Activated CD8-positive, alpha-beta memory T cell treated with anti-CD3 and anti-CD28 coated beads, Interleukin-2, amount 10 ng/mL, durations not matched to agents 7 days and 5 days (primary cell): ENCODE data around the gene KDM5B. TPM values are rescaled to one million over a fixed set of nuclear protein-coding genes. Genes with fewer than 3 reads are reported as not detected.

Experiments
- ATAC-seq: fragments of 150-1000 bp; cut with Tn5 transposase; one replicate; pipeline ENCODE4 v1.10.0; 2021; ENCODE audit warnings: moderate library complexity
- CTCF ChIA-PET: fragments of 350-600 bp; sonication (Branson Sonifier 250); formaldehyde crosslinking; loops from one replicate; lab custom pipeline; 2021; ENCODE audit warnings: antibody characterized with exemption; lab: Charles Lee
- DNase-seq: peaks from one replicate; pipeline ENCODE4 v3.0.0-alpha.2; 2020
- H3K27ac Mint-ChIP-seq: one replicate; pipeline ENCODE4 v1.8.0; 2021; ENCODE audit warnings: mild to moderate bottlenecking, mixed read lengths
- H3K27me3 Mint-ChIP-seq: one replicate; pipeline ENCODE4 v1.8.0; 2021; ENCODE audit warnings: mixed read lengths
- H3K36me3 Mint-ChIP-seq: one replicate; pipeline ENCODE4 v1.8.0; 2021; ENCODE audit warnings: mild to moderate bottlenecking, mixed read lengths
- H3K4me1 Mint-ChIP-seq: one replicate; pipeline ENCODE4 v1.8.0; 2021; ENCODE audit warnings: mixed read lengths
- H3K4me3 Mint-ChIP-seq: one replicate; pipeline ENCODE4 v1.8.0; 2021; ENCODE audit warnings: mild to moderate bottlenecking, moderate library complexity, mixed read lengths
- H3K9me3 Mint-ChIP-seq: one replicate; pipeline ENCODE4 v1.8.0; 2022; ENCODE audit warnings: low read depth, mixed read lengths
- total RNA-seq, 2 experiments: library from RNA; stranded (reverse); gene quantifications; one replicate each; pipeline ENCODE4 v1.2.3, GENCODE V29; 2021

Gene KDM5B
- total RNA-seq, 2 experiments from 2014 or later: 31.1 to 69.9 TPM

GRCh38 chr1:202710070-202711045 lies 97.9 kb downstream of the KDM5B start, which contains the start of gene SYT2:
SYT2 (minus strand) TSS chr1:202710454; CDS start chr1:202605772, 104,682 bp downstream.
- Mint-ChIP-seq H3K27me3 (peaks cover 82% of the 10 kb centered on the region), H3K27ac (no peak within 1 kb of the TSS), H3K9me3 (no peaks in the 10 kb centered on the region), H3K36me3 (no peaks in the 10 kb centered on the region), H3K4me1 (no peaks in the 10 kb centered on the region), H3K4me3 (no peak within 1 kb of the TSS)
- CTCF ChIA-PET: interaction anchor here (0.9 to 1.3 kb wide), 3 partner anchors 9 to 138 kb away, joined by 3 to 4 read pairs (median 3); no protein-coding TSS in a partner anchor
- ATAC-seq (peak; percentile 42), DNase-seq (no peak)

- no peak for DNase-seq
- Mint-ChIP-seq H3K9me3 (no peaks in the 10 kb centered on the region), H3K4me1 (no peaks in the 10 kb centered on the region), H3K27me3 (peaks cover 79% of the 10 kb centered on the region), H3K27ac (no peak overlapping the region), H3K36me3 (no peaks in the 10 kb centered on the region), H3K4me3 (no peak overlapping the region)
- ATAC-seq: no peak
- CTCF ChIA-PET: interaction anchor here (0.9 kb wide), 1 partner anchor 137 kb away, joined by 3 read pairs; no protein-coding TSS in a partner anchor
These were observed 98.8 kb downstream of the KDM5B start for GRCh38 chr1:202709276-202710041.

GRCh38 chr1:202708456-202709275 lies 99.6 kb downstream of the KDM5B start:
- no peak for ATAC-seq
- CTCF ChIA-PET: interaction anchor here (1.2 kb wide), 1 partner anchor 123 kb away, joined by 3 read pairs; no protein-coding TSS in a partner anchor
- Mint-ChIP-seq H3K4me1 (no peaks in the 10 kb centered on the region), H3K9me3 (no peaks in the 10 kb centered on the region), H3K36me3 (no peaks in the 10 kb centered on the region), H3K27me3 (peaks cover 86% of the 10 kb centered on the region), H3K4me3 (no peak overlapping the region), H3K27ac (no peak overlapping the region)
- DNase-seq: no peak

- no peak for DNase-seq
- peaks cover 84% of the 10 kb centered on the region for H3K27me3 Mint-ChIP-seq
- ATAC-seq: no peak
- no peak overlapping the region for H3K27ac Mint-ChIP-seq
- CTCF ChIA-PET: interaction anchor here (1.2 kb wide), 1 partner anchor 493 kb away, joined by 3 read pairs; no protein-coding TSS in a partner anchor
- H3K9me3 Mint-ChIP-seq: no peaks in the 10 kb centered on the region
- no peaks in the 10 kb centered on the region for H3K36me3 Mint-ChIP-seq
- no peak overlapping the region for H3K4me3 Mint-ChIP-seq
- no peaks in the 10 kb centered on the region for H3K4me1 Mint-ChIP-seq
These were observed 101.4 kb downstream of the KDM5B start for GRCh38 chr1:202706851-202707250.

GRCh38 chr1:202704601-202705000 lies 103.6 kb downstream of the KDM5B start:
- peaks cover 77% of the 10 kb centered on the region for H3K27me3 Mint-ChIP-seq
- no peaks in the 10 kb centered on the region for H3K4me1 Mint-ChIP-seq
- H3K4me3 Mint-ChIP-seq: no peak overlapping the region
- no peaks in the 10 kb centered on the region for H3K9me3 Mint-ChIP-seq
- no peaks in the 10 kb centered on the region for H3K36me3 Mint-ChIP-seq
- CTCF ChIA-PET: interaction anchor here (1.2 kb wide), 1 partner anchor 127 kb away, joined by 3 read pairs; no protein-coding TSS in a partner anchor
- no peak for DNase-seq
- H3K27ac Mint-ChIP-seq: no peak overlapping the region
- no peak for ATAC-seq

GRCh38 chr1:202703191-202703590 lies 105.0 kb downstream of the KDM5B start:
- Mint-ChIP-seq H3K36me3 (no peaks in the 10 kb centered on the region), H3K4me3 (no peak overlapping the region), H3K27me3 (peaks cover 72% of the 10 kb centered on the region), H3K4me1 (peaks cover 6% of the 10 kb centered on the region), H3K9me3 (no peaks in the 10 kb centered on the region), H3K27ac (no peak overlapping the region)
- CTCF ChIA-PET: no interaction called here
- ATAC-seq (no peak), DNase-seq (no peak)

- no peak overlapping the region for H3K4me3 Mint-ChIP-seq
- H3K9me3 Mint-ChIP-seq: no peaks in the 10 kb centered on the region
- ATAC-seq (no peak), DNase-seq (no peak)
- CTCF ChIA-PET: interaction anchor here (1.4 kb wide), 1 partner anchor 17 kb away, joined by 3 read pairs; no protein-coding TSS in a partner anchor
- H3K36me3 Mint-ChIP-seq: no peaks in the 10 kb centered on the region
- no peak overlapping the region for H3K27ac Mint-ChIP-seq
- peaks cover 71% of the 10 kb centered on the region for H3K27me3 Mint-ChIP-seq
- H3K4me1 Mint-ChIP-seq: peaks cover 8% of the 10 kb centered on the region
These were observed 106.1 kb downstream of the KDM5B start for GRCh38 chr1:202702088-202702487.

GRCh38 chr1:202701200-202701599 lies 107.0 kb downstream of the KDM5B start:
- no peaks in the 10 kb centered on the region for H3K36me3 Mint-ChIP-seq
- H3K4me1 Mint-ChIP-seq: peaks cover 8% of the 10 kb centered on the region
- CTCF ChIA-PET: interaction anchor here (0.9 to 1.4 kb wide), 2 partner anchors 15 to 18 kb away, joined by 3 read pairs; no protein-coding TSS in a partner anchor
- no peak overlapping the region for H3K4me3 Mint-ChIP-seq
- DNase-seq (no peak), ATAC-seq (no peak)
- no peak overlapping the region for H3K27ac Mint-ChIP-seq
- peaks cover 70% of the 10 kb centered on the region for H3K27me3 Mint-ChIP-seq
- H3K9me3 Mint-ChIP-seq: no peaks in the 10 kb centered on the region

GRCh38 chr1:202700061-202700460 lies 108.2 kb downstream of the KDM5B start:
- H3K9me3 Mint-ChIP-seq: no peaks in the 10 kb centered on the region
- H3K27ac Mint-ChIP-seq: no peak overlapping the region
- CTCF ChIA-PET: interaction anchor here (0.9 to 1.2 kb wide), 3 partner anchors 12 to 507 kb away, joined by 3 to 4 read pairs (median 3); no protein-coding TSS in a partner anchor
- H3K36me3 Mint-ChIP-seq: no peaks in the 10 kb centered on the region
- no peak overlapping the region for H3K4me3 Mint-ChIP-seq
- H3K4me1 Mint-ChIP-seq: peaks cover 8% of the 10 kb centered on the region
- ATAC-seq: no peak
- no peak for DNase-seq
- peaks cover 70% of the 10 kb centered on the region for H3K27me3 Mint-ChIP-seq

GRCh38 chr1:202698276-202698675 lies 109.9 kb downstream of the KDM5B start:
- CTCF ChIA-PET: interaction anchor here (0.9 kb wide), 1 partner anchor 22 kb away, joined by 3 read pairs; no protein-coding TSS in a partner anchor
- Mint-ChIP-seq H3K27me3 (peaks cover 60% of the 10 kb centered on the region), H3K4me1 (peaks cover 8% of the 10 kb centered on the region), H3K27ac (no peak overlapping the region), H3K9me3 (no peaks in the 10 kb centered on the region), H3K4me3 (no peak overlapping the region), H3K36me3 (no peaks in the 10 kb centered on the region)
- ATAC-seq (peak; percentile 20), DNase-seq (no peak)

- Mint-ChIP-seq H3K27me3 (peaks cover 56% of the 10 kb centered on the region), H3K4me1 (peaks cover 8% of the 10 kb centered on the region), H3K36me3 (no peaks in the 10 kb centered on the region), H3K4me3 (no peak overlapping the region), H3K9me3 (no peaks in the 10 kb centered on the region), H3K27ac (no peak overlapping the region)
- DNase-seq (no peak), ATAC-seq (no peak)
- CTCF ChIA-PET: interaction anchor here (0.9 to 1.5 kb wide), 2 partner anchors 10 to 155 kb away, joined by 3 to 4 read pairs; no protein-coding TSS in a partner anchor
These were observed 111.2 kb downstream of the KDM5B start for GRCh38 chr1:202697038-202697437.

- no peaks in the 10 kb centered on the region for H3K36me3 Mint-ChIP-seq
- CTCF ChIA-PET: no interaction called here
- peaks cover 42% of the 10 kb centered on the region for H3K27me3 Mint-ChIP-seq
- H3K4me1 Mint-ChIP-seq: peaks cover 8% of the 10 kb centered on the region
- H3K4me3 Mint-ChIP-seq: no peak overlapping the region
- no peak for ATAC-seq
- H3K9me3 Mint-ChIP-seq: no peaks in the 10 kb centered on the region
- DNase-seq: no peak
- no peak overlapping the region for H3K27ac Mint-ChIP-seq
These were observed 113.9 kb downstream of the KDM5B start for GRCh38 chr1:202694314-202694713.
